GM12801 (cell line): ENCODE results near the gene GTF2H4.

ENCODE experiments used
- TF ChIP-seq, protein P1 (sequence below): IDR thresholded peaks from one replicate; pipeline ENCODE4 v1.5.1; 2011; ENCODE audit warnings: control low read depth; ENCODE audit not compliant: insufficient read length; ENCODE audit errors: extremely low read depth

The GTF2H4 gene

DNA sequence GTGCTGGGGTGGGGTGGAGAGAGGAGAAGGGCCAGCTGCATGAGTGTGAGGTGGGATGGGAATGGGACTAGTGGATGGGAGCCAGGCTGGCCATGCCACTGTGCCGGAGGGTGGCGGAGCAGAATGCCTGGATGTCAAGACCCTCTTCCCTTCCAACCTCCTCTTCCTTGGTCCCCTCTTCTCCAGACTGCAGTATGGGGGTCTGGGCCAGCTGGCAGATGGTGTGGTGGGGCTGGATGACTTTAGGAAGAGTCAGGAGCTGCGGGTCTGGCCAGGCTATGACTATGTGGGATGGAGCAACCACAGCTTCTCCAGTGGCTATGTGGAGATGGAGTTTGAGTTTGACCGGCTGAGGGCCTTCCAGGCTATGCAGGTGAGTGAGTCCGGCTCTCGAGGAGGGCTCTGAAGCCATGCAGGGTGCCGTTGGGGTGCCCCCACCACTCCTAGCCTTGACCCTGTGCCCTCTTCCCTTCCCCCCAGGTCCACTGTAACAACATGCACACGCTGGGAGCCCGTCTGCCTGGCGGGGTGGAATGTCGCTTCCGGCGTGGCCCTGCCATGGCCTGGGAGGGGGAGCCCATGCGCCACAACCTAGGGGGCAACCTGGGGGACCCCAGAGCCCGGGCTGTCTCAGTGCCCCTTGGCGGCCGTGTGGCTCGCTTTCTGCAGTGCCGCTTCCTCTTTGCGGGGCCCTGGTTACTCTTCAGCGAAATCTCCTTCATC is 16.0 kb upstream of the GTF2H4 start:
- TF ChIP-seq, protein P1, sequence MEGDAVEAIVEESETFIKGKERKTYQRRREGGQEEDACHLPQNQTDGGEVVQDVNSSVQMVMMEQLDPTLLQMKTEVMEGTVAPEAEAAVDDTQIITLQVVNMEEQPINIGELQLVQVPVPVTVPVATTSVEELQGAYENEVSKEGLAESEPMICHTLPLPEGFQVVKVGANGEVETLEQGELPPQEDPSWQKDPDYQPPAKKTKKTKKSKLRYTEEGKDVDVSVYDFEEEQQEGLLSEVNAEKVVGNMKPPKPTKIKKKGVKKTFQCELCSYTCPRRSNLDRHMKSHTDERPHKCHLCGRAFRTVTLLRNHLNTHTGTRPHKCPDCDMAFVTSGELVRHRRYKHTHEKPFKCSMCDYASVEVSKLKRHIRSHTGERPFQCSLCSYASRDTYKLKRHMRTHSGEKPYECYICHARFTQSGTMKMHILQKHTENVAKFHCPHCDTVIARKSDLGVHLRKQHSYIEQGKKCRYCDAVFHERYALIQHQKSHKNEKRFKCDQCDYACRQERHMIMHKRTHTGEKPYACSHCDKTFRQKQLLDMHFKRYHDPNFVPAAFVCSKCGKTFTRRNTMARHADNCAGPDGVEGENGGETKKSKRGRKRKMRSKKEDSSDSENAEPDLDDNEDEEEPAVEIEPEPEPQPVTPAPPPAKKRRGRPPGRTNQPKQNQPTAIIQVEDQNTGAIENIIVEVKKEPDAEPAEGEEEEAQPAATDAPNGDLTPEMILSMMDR, result no peak

DNA sequence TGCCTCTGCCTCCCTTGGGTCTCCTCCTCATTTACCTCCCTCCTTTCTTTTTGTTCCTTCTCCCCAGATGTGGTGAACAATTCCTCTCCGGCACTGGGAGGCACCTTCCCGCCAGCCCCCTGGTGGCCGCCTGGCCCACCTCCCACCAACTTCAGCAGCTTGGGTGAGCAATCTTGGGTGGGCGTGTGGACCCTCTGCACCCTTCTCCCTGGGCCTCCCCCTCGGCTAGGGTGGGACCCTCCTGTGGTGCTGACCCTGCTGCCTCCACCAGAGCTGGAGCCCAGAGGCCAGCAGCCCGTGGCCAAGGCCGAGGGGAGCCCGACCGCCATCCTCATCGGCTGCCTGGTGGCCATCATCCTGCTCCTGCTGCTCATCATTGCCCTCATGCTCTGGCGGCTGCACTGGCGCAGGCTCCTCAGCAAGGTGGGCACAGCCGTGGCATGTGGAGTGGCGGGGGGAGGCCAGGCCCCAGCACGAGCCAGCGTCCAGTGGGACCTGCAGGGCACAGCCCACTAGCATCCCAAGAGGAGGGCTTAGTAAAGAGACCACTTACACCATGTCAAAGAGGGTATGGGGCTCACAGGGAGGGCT is 14.9 kb upstream of the GTF2H4 start:
- TF ChIP-seq, protein P1, result no peak

DNA sequence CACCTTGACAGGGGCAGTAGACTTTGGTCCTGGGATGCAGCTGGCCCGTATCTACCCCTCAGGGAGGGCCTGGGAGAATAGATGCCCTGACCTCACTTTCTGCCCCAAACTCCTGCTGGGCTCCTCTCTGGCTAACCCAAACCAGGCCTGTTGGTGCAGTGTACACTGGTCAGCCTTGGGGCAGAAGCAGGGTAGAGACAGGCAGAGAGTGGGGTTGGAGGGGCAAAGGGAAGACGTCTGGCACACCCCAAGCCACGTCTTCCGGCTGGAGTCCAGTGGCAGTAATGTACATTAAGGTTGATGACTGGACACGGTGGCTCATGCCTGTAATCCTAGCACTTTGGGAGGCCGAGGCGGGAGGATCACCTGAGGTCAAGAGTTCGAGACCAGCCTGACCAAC is 14.3 kb upstream of the GTF2H4 start:
- TF ChIP-seq, protein P1, result no peak

DNA sequence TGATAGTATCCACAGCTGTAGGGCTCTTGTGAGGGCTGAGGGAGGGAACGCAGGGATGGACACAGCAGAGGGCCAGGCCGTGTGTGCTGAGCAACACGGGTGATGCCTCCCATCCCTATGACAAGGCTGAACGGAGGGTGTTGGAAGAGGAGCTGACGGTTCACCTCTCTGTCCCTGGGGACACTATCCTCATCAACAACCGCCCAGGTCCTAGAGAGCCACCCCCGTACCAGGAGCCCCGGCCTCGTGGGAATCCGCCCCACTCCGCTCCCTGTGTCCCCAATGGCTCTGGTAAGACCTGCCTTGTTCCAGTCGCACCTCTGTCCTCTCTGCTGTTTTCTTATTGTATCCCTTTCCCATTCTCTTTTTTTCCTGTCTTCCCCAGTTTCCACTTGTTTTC is 13.6 kb upstream of the GTF2H4 start:
- TF ChIP-seq, protein P1, result no peak

DNA sequence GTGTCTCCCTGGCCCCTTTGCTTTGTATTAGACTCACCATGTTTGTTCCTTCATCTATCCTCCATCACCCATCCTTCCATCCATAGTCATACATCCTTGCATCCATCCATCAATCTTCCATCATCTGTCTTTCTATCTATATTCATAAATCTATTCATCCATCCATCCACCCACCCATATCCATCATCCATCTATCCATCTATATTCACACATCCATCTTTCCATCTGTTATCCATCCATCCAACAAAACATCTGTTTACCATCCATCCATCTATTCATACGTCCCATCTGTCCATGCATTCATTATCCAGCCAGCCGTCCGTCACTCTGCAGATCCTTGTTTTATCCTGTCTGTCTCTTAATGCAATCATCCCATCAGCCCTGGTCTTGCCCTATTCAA is 13.1 kb upstream of the GTF2H4 start:
- TF ChIP-seq, protein P1, result no peak

DNA sequence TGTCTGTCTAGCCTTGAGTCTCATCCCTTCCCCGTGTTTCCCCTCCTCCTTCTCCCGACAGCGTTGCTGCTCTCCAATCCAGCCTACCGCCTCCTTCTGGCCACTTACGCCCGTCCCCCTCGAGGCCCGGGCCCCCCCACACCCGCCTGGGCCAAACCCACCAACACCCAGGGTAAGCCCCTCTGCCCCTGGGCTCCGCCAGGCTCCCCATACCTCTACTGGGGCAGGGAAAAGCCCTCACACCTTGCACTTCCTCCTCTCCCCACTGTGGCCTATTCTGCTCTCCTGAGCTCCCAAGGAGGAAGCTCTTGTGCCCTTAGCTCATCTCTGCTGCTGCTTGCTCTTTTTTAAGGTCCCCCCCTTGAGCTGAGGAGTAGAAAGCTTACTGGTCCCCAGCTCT is 12.7 kb upstream of the GTF2H4 start:
- TF ChIP-seq, protein P1, result no peak

DNA sequence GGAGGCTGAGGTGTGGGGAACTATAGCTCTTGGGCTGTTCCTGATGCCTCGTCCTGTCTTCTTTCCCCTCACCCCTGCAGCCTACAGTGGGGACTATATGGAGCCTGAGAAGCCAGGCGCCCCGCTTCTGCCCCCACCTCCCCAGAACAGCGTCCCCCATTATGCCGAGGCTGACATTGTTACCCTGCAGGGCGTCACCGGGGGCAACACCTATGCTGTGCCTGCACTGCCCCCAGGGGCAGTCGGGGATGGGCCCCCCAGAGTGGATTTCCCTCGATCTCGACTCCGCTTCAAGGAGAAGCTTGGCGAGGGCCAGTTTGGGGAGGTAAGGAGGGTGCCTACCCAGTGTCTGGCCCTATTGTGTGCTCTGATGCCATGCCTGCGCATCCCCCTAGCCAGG is 11.5 kb upstream of the GTF2H4 start:
- TF ChIP-seq, protein P1, result no peak
